Neural cell (in vitro differentiated cells): ENCODE data around the gene ANKRD62. TPM values are rescaled to one million over a fixed set of nuclear protein-coding genes. Genes with fewer than 3 reads are reported as not detected.

Source experiments
- H2AFZ ChIP-seq: fragments of 200-600, 300-800 bp; sonication (generic), shearing (Covaris generic); 2 replicates; pipeline ENCODE4 v1.6.0; 2014; ENCODE audit warnings: low read depth, mild to moderate bottlenecking, antibody characterized with exemption, low read length, moderate library complexity
- H3F3A ChIP-seq: fragments of 200-600 bp; shearing (Covaris generic); 2 replicates; pipeline ENCODE4 v1.6.1; 2016; ENCODE audit warnings: mild to moderate bottlenecking, moderate library complexity, mixed read lengths, antibody characterized with exemption, low read length; ENCODE audit not compliant: insufficient read depth, poor library complexity, severe bottlenecking
- H3K27ac ChIP-seq: fragments of 200-600, 300-800 bp; sonication (generic), shearing (Covaris generic); 2 replicates; pipeline ENCODE4 v1.5.1; 2014; ENCODE audit warnings: mild to moderate bottlenecking, low read length, moderate library complexity
- H3K27me3 ChIP-seq: fragments of 300-800, 200-600 bp; sonication (generic), shearing (Covaris generic); 2 replicates; pipeline ENCODE4 v1.6.0; 2014; ENCODE audit warnings: mild to moderate bottlenecking, low read depth, low read length, moderate library complexity; ENCODE audit not compliant: insufficient read depth
- H3K36me3 ChIP-seq: fragments of 300-800, 200-600 bp; sonication (generic), shearing (Covaris generic); 2 replicates; pipeline ENCODE4 v1.5.1; 2014; ENCODE audit warnings: mild to moderate bottlenecking, antibody characterized with exemption, low read length, moderate library complexity; ENCODE audit not compliant: insufficient read depth
- H3K4me2 ChIP-seq: fragments of 300-800, 200-600 bp; sonication (generic), shearing (Covaris generic); 2 replicates; pipeline ENCODE4 v1.6.0; 2014; ENCODE audit warnings: mild to moderate bottlenecking, low read length
- H3K4me3 ChIP-seq: fragments of 300-800, 200-600 bp; sonication (generic), shearing (Covaris generic); 2 replicates; pipeline ENCODE4 v1.5.1; 2014; ENCODE audit warnings: mild to moderate bottlenecking, low read length, moderate library complexity
- H3K79me2 ChIP-seq: fragments of 200-600 bp; shearing (Covaris generic); replicated peaks from 2 replicates; pipeline ENCODE4 v1.6.0; 2014; ENCODE audit warnings: mild to moderate bottlenecking, low read length, moderate library complexity; ENCODE audit not compliant: insufficient read depth
- H3K9ac ChIP-seq: fragments of 300-800, 200-600 bp; sonication (generic), shearing (Covaris generic); 2 replicates; pipeline ENCODE4 v1.6.1; 2016; ENCODE audit warnings: mild to moderate bottlenecking, low read length, mixed read lengths
- H3K9me2 ChIP-seq: fragments of 200-600 bp; shearing (Covaris generic); 2 replicates; pipeline ENCODE4 v1.6.1; 2016; ENCODE audit warnings: mild to moderate bottlenecking, low read length, mixed read lengths; ENCODE audit not compliant: insufficient read depth
- H3K9me3 ChIP-seq: fragments of 200-600, 300-800 bp; sonication (generic), shearing (Covaris generic); 2 replicates; pipeline ENCODE4 v1.6.1; 2016; ENCODE audit warnings: mild to moderate bottlenecking, mixed run types, low read length, moderate library complexity, mixed read lengths
- H4K20me1 ChIP-seq: fragments of 200-600 bp; shearing (Covaris generic); 2 replicates; pipeline ENCODE4 v1.6.1; 2016; ENCODE audit warnings: mild to moderate bottlenecking, mixed run types; ENCODE audit not compliant: insufficient read depth
- CTCF ChIP-seq: fragments of 450-650 bp; IDR thresholded peaks from 2 replicates; pipeline ENCODE4 v1.5.1; 2014; ENCODE audit warnings: antibody characterized with exemption, mild to moderate bottlenecking, moderate library complexity; ENCODE audit not compliant: poor library complexity, severe bottlenecking
- EP300 ChIP-seq: fragments of 450-650 bp; conservative IDR thresholded peaks from 2 replicates; pipeline ENCODE4 v1.6.1; 2014; ENCODE audit warnings: antibody characterized with exemption, mild to moderate bottlenecking, moderate library complexity; ENCODE audit not compliant: poor library complexity, severe bottlenecking
- EZH2 ChIP-seq: fragments of 200-600, 300-800 bp; shearing (Covaris generic), sonication (generic); IDR thresholded peaks from 2 replicates; pipeline ENCODE4 v1.6.1; 2014; ENCODE audit warnings: antibody characterized with exemption, low read length, borderline replicate concordance, mild to moderate bottlenecking; ENCODE audit not compliant: insufficient read depth, poor library complexity, severe bottlenecking
- MXI1 ChIP-seq: fragments of 450-650 bp; conservative IDR thresholded peaks from 2 replicates; pipeline ENCODE4 v1.6.1; 2014; ENCODE audit warnings: antibody characterized with exemption, mild to moderate bottlenecking; ENCODE audit not compliant: poor library complexity, severe bottlenecking
- POLR2AphosphoS5 ChIP-seq: IDR thresholded peaks from 2 replicates; pipeline ENCODE4 v1.6.1; 2012
- RAD21 ChIP-seq: fragments of 450-650 bp; conservative IDR thresholded peaks from 2 replicates; pipeline ENCODE4 v1.6.1; 2014; ENCODE audit warnings: antibody characterized with exemption, mild to moderate bottlenecking, moderate library complexity
- REST ChIP-seq: IDR thresholded peaks from 2 replicates; pipeline ENCODE4 v1.6.1; 2012; ENCODE audit warnings: borderline replicate concordance
- SMC3 ChIP-seq: fragments of 450-650 bp; conservative IDR thresholded peaks from 2 replicates; pipeline ENCODE4 v1.6.1; 2014; ENCODE audit warnings: antibody characterized with exemption, mild to moderate bottlenecking, moderate library complexity; ENCODE audit not compliant: poor library complexity
- TAF1 ChIP-seq: IDR thresholded peaks from 2 replicates; pipeline ENCODE4 v1.6.1; 2012; ENCODE audit warnings: low read depth
- polyA plus RNA-seq: library from polyadenylated mRNA; depleted of rRNA; stranded (reverse); fragments of >200 nt; gene quantifications from 2 replicates; pipeline ENCODE4 v1.2.3, GENCODE V29; 2014

The ANKRD62 gene
- polyA plus RNA-seq, 1 donor from 2014 or later, result not detected

- no peaks in the 10 kb centered on the region for H3K36me3 ChIP-seq
- H3K9ac ChIP-seq, result no peak overlapping the region
- H3K4me2 ChIP-seq, result no peak overlapping the region
- no peak overlapping the region for H3K4me3 ChIP-seq
- H3K79me2 ChIP-seq, result no peaks in the 10 kb centered on the region
- TF ChIP-seq REST (no peak), MXI1 (no peak), EZH2 (no peak)
- H3K9me3 ChIP-seq, result no peaks in the 10 kb centered on the region
- H3F3A ChIP-seq, result no peaks in the 10 kb centered on the region
- no peaks in the 10 kb centered on the region for H3K27me3 ChIP-seq
- H2AFZ ChIP-seq, result no peak overlapping the region
- no peaks in the 10 kb centered on the region for H3K9me2 ChIP-seq
- no peak overlapping the region for H3K27ac ChIP-seq
- H4K20me1 ChIP-seq, result no peaks in the 10 kb centered on the region
Observed at GRCh38 chr18:12155996-12156395, 62.4 kb downstream of the ANKRD62 start.

- no peaks in the 10 kb centered on the region for H3K9me3 ChIP-seq
- TF ChIP-seq POLR2AphosphoS5 (no peak), RAD21 (no peak), EZH2 (no peak), EP300 (no peak), MXI1 (no peak), TAF1 (no peak), CTCF (no peak), REST (no peak), SMC3 (no peak)
- H3F3A ChIP-seq, result no peaks in the 10 kb centered on the region
- no peaks in the 10 kb centered on the region for H3K36me3 ChIP-seq
- H4K20me1 ChIP-seq, result no peaks in the 10 kb centered on the region
- no peak overlapping the region for H3K4me3 ChIP-seq
- H3K9me2 ChIP-seq, result no peaks in the 10 kb centered on the region
- no peak overlapping the region for H3K27ac ChIP-seq
- no peaks in the 10 kb centered on the region for H3K79me2 ChIP-seq
- no peak overlapping the region for H2AFZ ChIP-seq
- no peak overlapping the region for H3K4me2 ChIP-seq
- no peak overlapping the region for H3K9ac ChIP-seq
- no peaks in the 10 kb centered on the region for H3K27me3 ChIP-seq
Observed at GRCh38 chr18:12159446-12159845, 65.8 kb downstream of the ANKRD62 start.
